Neuronal stem cell (in vitro differentiated cells): ENCODE results near the gene KRTAP1-4.

Source experiments
- DNase-seq: peaks from one replicate; pipeline ENCODE4 v3.0.0-alpha.2; 2013; ENCODE audit warnings: low spot score
- H2AFZ ChIP-seq: one replicate; pipeline ENCODE4 v1.6.1; 2013; ENCODE audit warnings: mild to moderate bottlenecking, low read length, inconsistent platforms
- H2AK5ac ChIP-seq: 2 replicates; pipeline ENCODE4 v1.6.1; 2013; ENCODE audit warnings: low read depth, mild to moderate bottlenecking, inconsistent platforms, low read length, moderate library complexity, mixed read lengths
- H2BK120ac ChIP-seq: 2 replicates; pipeline ENCODE4 v1.6.1; 2013; ENCODE audit warnings: low read depth, mild to moderate bottlenecking, inconsistent platforms, low read length, moderate library complexity, mixed read lengths
- H2BK12ac ChIP-seq: one replicate; pipeline ENCODE4 v1.6.1; 2013; ENCODE audit warnings: low read length, inconsistent platforms
- H2BK15ac ChIP-seq: 2 replicates; pipeline ENCODE4 v1.6.1; 2013; ENCODE audit warnings: mild to moderate bottlenecking, low read length, inconsistent platforms, mixed read lengths
- H2BK5ac ChIP-seq: one replicate; pipeline ENCODE4 v1.6.1; 2013; ENCODE audit warnings: inconsistent platforms, mild to moderate bottlenecking, low read length, moderate library complexity
- H3K14ac ChIP-seq: one replicate; pipeline ENCODE4 v1.6.1; 2013; ENCODE audit warnings: low read length, inconsistent platforms
- H3K18ac ChIP-seq: 2 replicates; pipeline ENCODE4 v1.6.1; 2013; ENCODE audit warnings: low read length, inconsistent platforms
- H3K23ac ChIP-seq: 2 replicates; pipeline ENCODE4 v1.6.1; 2013; ENCODE audit warnings: low read depth, mild to moderate bottlenecking, mixed read lengths, low read length, inconsistent platforms; ENCODE audit not compliant: poor library complexity
- H3K27ac ChIP-seq: replicated peaks from 3 replicates; pipeline ENCODE4 v1.5.1; 2013; ENCODE audit warnings: low read length, inconsistent platforms
- H3K27me3 ChIP-seq, 3 experiments: 2 replicates each; pipeline ENCODE4 v1.6.1; 2013; ENCODE audit warnings: low read length in 3 of 3, mild to moderate bottlenecking in 2 of 3, inconsistent platforms in 1 of 3, low read depth in 1 of 3, mixed read lengths in 1 of 3, moderate library complexity in 1 of 3; ENCODE audit not compliant: control insufficient read depth in 3 of 3, insufficient read depth in 3 of 3
- H3K36me3 ChIP-seq, 2 donors: replicated peaks in 1 of 2; 2 replicates each; pipeline ENCODE4 v1.6.1; 2013; ENCODE audit warnings: low read length in 2 of 2; ENCODE audit not compliant: control insufficient read depth in 2 of 2, insufficient read depth in 2 of 2
- H3K4ac ChIP-seq: 2 replicates; pipeline ENCODE4 v1.6.1; 2013; ENCODE audit warnings: inconsistent platforms, mild to moderate bottlenecking, low read length, moderate library complexity
- H3K4me1 ChIP-seq, 2 donors: 1 replicate in 1 of 2; 2 replicates in 1 of 2; pipeline ENCODE4 v1.6.1; 2013; ENCODE audit warnings: low read length in 2 of 2, low read depth in 1 of 2; ENCODE audit not compliant: control insufficient read depth in 2 of 2, insufficient read depth in 1 of 2
- H3K4me2 ChIP-seq: one replicate; pipeline ENCODE4 v1.6.1; 2013; ENCODE audit warnings: mild to moderate bottlenecking, low read length, inconsistent platforms; ENCODE audit not compliant: insufficient read depth, poor library complexity, severe bottlenecking
- H3K4me3 ChIP-seq, 2 donors: 2 replicates each; pipeline ENCODE4 v1.5.1; 2013; ENCODE audit warnings: low read length in 2 of 2, mild to moderate bottlenecking in 2 of 2, inconsistent platforms in 1 of 2, moderate library complexity in 1 of 2
- H3K79me1 ChIP-seq: one replicate; pipeline ENCODE4 v1.6.1; 2013; ENCODE audit warnings: low read depth, mild to moderate bottlenecking, inconsistent platforms, low read length, moderate library complexity
- H3K9ac ChIP-seq: one replicate; pipeline ENCODE4 v1.6.1; 2013; ENCODE audit warnings: mild to moderate bottlenecking, low read depth, low read length, inconsistent platforms; ENCODE audit not compliant: poor library complexity
- H3K9me3 ChIP-seq, 2 donors: replicated peaks in 1 of 2; 2 replicates each; pipeline versions ENCODE3 to v1.6.1; 2013; ENCODE audit warnings: low read length in 2 of 2, mild to moderate bottlenecking in 2 of 2, inconsistent platforms in 1 of 2, low read depth in 1 of 2, mixed read lengths in 1 of 2, moderate library complexity in 1 of 2; ENCODE audit not compliant: control insufficient read depth in 2 of 2, insufficient read depth in 1 of 2
- H4K8ac ChIP-seq: one replicate; pipeline ENCODE4 v1.6.1; 2013; ENCODE audit warnings: low read depth, mild to moderate bottlenecking, inconsistent platforms, low read length, moderate library complexity
- H4K91ac ChIP-seq: one replicate; pipeline ENCODE4 v1.6.1; 2013; ENCODE audit warnings: low read length, low read depth, mild to moderate bottlenecking, inconsistent platforms; ENCODE audit not compliant: poor library complexity
- WGBS, 2 donors: extraction: QIAGEN DNeasy Blood & Tissue Kit; methylation state at CpG; one replicate each; pipeline ENCODE4 v1.1.7; 2013; ENCODE audit warnings: missing lambda C conversion rate in 2 of 2, mixed read lengths in 1 of 2; ENCODE audit not compliant: insufficient read length in 2 of 2, insufficient replicate concordance in 1 of 2; ENCODE audit errors: extremely low coverage in 2 of 2; 5-methylcytosine and 5-hydroxymethylcytosine counted together

The KRTAP1-4 gene

DNA sequence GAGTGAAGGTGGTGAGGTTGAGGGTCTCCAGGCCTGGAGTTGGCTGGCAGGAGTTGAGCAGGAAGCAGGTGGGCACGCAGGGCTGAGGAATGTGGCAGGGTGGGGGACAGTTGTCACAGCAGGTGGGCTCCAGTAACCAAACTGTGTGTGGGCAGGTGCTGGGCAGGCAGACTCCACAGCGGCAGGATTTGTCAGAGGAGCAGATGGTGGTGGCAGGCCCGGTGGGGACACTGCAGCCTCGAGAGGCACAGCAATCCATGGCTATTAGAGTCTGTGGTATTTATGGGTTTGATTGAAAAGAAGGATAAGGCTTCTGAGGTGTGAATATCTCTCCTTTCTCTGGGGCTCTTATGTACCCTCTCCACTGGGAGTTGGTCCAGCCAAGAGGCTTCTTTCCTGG is 36.2 kb downstream of the KRTAP1-4 start, which contains the start of gene KRTAP3-3:
Gene KRTAP3-3 (minus strand): TSS at position 326 of the 400 bp plus-strand sequence. CDS start 67 bp downstream, at position 259.
- no peak within 1 kb of the TSS for H2BK15ac ChIP-seq
- no CpG with 5 or more reads among the region's 4 CpGs for WGBS, 2 donors
- no peaks in the 10 kb centered on the region for H3K36me3 ChIP-seq
- H2AK5ac ChIP-seq: no peak within 1 kb of the TSS
- H3K79me1 ChIP-seq: no peaks in the 10 kb centered on the region
- peaks cover 0 to 2% of the 10 kb centered on the region in 2 donors for H3K4me1 ChIP-seq
- H3K18ac ChIP-seq: peak within 1 kb of the TSS; percentile 80
- H2BK120ac ChIP-seq: no peak within 1 kb of the TSS
- no peak within 1 kb of the TSS for H4K8ac ChIP-seq
- H3K4me2 ChIP-seq: no peak within 1 kb of the TSS
- DNase-seq: no peak
- no peak within 1 kb of the TSS for H4K91ac ChIP-seq
- no peaks in the 10 kb centered on the region for H3K9me3 ChIP-seq
- H3K23ac ChIP-seq: no peak within 1 kb of the TSS
- no peak within 1 kb of the TSS for H3K4me3 ChIP-seq
- no peak within 1 kb of the TSS for H2BK5ac ChIP-seq
- no peak within 1 kb of the TSS for H3K9ac ChIP-seq
- no peak within 1 kb of the TSS for H3K4ac ChIP-seq
- H3K27ac ChIP-seq: no peak within 1 kb of the TSS
- no peak within 1 kb of the TSS for H3K14ac ChIP-seq
- peaks cover 0 to 3% (median 0%) of the 10 kb centered on the region in 3 experiments for H3K27me3 ChIP-seq
- H2AFZ ChIP-seq: no peak within 1 kb of the TSS
- H2BK12ac ChIP-seq: no peak within 1 kb of the TSS

DNA sequence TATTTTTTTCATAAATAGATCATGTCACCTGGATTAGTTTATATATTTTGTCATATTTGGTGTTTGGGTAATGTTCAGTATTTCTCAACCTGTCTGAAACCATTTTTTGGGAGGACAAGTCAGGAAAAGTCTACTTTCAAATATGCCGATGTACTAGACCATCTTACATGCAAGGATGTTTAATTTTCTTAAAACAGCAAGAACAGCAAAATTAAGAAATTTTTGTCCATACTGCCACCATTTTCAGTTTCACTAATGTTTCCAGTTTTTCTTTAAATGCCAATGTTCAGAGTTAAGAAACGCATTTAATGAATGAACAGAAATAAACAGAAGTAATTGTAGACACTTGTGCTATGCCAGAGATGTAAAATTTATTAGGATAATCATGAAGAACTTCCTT is 36.9 kb downstream of the KRTAP1-4 start:
- H3K18ac ChIP-seq: no peak overlapping the region
- no peak overlapping the region for H3K4me3 ChIP-seq
- H2BK120ac ChIP-seq: no peak overlapping the region
- H3K9me3 ChIP-seq: no peaks in the 10 kb centered on the region
- no peak for DNase-seq
- H4K8ac ChIP-seq: no peak overlapping the region
- H3K4me1 ChIP-seq: peaks cover 0 to 2% of the 10 kb centered on the region in 2 donors
- H4K91ac ChIP-seq: no peak overlapping the region
- peaks cover 0 to 3% (median 0%) of the 10 kb centered on the region in 3 experiments for H3K27me3 ChIP-seq
- no peak overlapping the region for H3K14ac ChIP-seq
- H2BK5ac ChIP-seq: no peak overlapping the region
- H3K27ac ChIP-seq: no peak overlapping the region
- no peak overlapping the region for H3K4me2 ChIP-seq
- no peaks in the 10 kb centered on the region for H3K79me1 ChIP-seq
- H3K23ac ChIP-seq: no peak overlapping the region
- no peak overlapping the region for H3K9ac ChIP-seq
- no peak overlapping the region for H2AFZ ChIP-seq
- no peak overlapping the region for H3K4ac ChIP-seq
- H3K36me3 ChIP-seq: no peaks in the 10 kb centered on the region
- H2BK15ac ChIP-seq: no peak overlapping the region
- H2AK5ac ChIP-seq: no peak overlapping the region
- WGBS, 2 donors: no CpG with 5 or more reads among the region's 2 CpGs
- no peak overlapping the region for H2BK12ac ChIP-seq

DNA sequence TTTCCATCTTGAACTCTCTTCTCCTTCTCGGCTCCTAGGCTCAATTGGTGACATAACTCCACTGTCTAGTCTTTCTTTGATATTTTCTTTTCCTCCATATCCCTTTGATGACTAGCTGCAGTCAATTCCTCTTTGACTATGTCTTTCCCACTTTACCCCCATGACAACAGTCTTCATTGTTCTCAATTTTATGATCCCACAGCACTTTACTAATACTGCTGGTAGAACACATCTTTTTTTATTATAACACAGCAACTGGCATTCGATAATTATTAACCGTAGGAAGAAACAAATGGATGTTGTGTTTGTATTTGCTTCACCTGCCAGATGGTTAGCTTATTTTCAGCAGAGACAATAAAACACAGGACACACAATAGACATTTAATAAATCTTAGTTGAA is 37.3 kb downstream of the KRTAP1-4 start:
- H3K27ac ChIP-seq: no peak overlapping the region
- no peak overlapping the region for H2BK15ac ChIP-seq
- no peak overlapping the region for H3K4ac ChIP-seq
- H3K9ac ChIP-seq: no peak overlapping the region
- no CpG with 5 or more reads among the region's 3 CpGs for WGBS, 2 donors
- H4K91ac ChIP-seq: no peak overlapping the region
- H3K9me3 ChIP-seq: no peaks in the 10 kb centered on the region
- H2BK120ac ChIP-seq: no peak overlapping the region
- no peak overlapping the region for H3K14ac ChIP-seq
- H3K23ac ChIP-seq: no peak overlapping the region
- H3K79me1 ChIP-seq: no peaks in the 10 kb centered on the region
- DNase-seq: no peak
- H3K4me3 ChIP-seq: no peak overlapping the region
- H4K8ac ChIP-seq: no peak overlapping the region
- no peak overlapping the region for H3K4me2 ChIP-seq
- H2BK5ac ChIP-seq: no peak overlapping the region
- H2AFZ ChIP-seq: no peak overlapping the region
- no peaks in the 10 kb centered on the region for H3K36me3 ChIP-seq
- H3K27me3 ChIP-seq: peaks cover 0 to 3% (median 0%) of the 10 kb centered on the region in 3 experiments
- H2AK5ac ChIP-seq: no peak overlapping the region
- peaks cover 0 to 2% of the 10 kb centered on the region in 2 donors for H3K4me1 ChIP-seq
- no peak overlapping the region for H2BK12ac ChIP-seq
- no peak overlapping the region for H3K18ac ChIP-seq

DNA sequence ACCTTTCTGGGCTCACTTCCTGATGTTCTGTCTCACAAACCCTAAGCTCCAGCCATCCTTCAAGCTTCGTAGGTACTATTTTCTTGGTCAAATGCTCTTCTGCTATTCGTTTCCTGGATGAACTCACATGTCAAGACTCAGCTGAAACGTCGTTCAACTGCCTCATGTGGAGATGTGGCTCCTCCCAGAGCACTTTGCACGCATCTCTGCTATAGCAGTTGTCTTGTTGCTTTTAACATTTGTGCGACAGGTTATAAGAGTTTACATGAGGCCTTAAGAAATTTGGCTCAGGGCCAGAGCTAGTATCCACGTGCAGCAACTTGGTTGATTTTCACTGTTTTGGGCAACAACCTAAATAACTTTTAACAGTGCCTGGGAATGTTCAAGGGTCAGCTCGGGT is 43.1 kb downstream of the KRTAP1-4 start:
- DNase-seq: no peak
- no peaks in the 10 kb centered on the region for H3K36me3 ChIP-seq
- no peak overlapping the region for H2BK15ac ChIP-seq
- H3K14ac ChIP-seq: no peak overlapping the region
- H3K9ac ChIP-seq: no peak overlapping the region
- no peak overlapping the region for H3K4me2 ChIP-seq
- no peak overlapping the region for H3K18ac ChIP-seq
- H3K4ac ChIP-seq: no peak overlapping the region
- no peak overlapping the region for H2BK5ac ChIP-seq
- H3K4me1 ChIP-seq: peaks cover 0 to 2% of the 10 kb centered on the region in 2 donors
- no peaks in the 10 kb centered on the region for H3K27me3 ChIP-seq
- peaks cover 0 to 1% of the 10 kb centered on the region in 2 donors for H3K9me3 ChIP-seq
- H3K79me1 ChIP-seq: no peaks in the 10 kb centered on the region
- H3K27ac ChIP-seq: no peak overlapping the region
- no peak overlapping the region for H4K91ac ChIP-seq
- no peak overlapping the region for H2AFZ ChIP-seq
- H2BK120ac ChIP-seq: no peak overlapping the region
- no peak overlapping the region for H4K8ac ChIP-seq
- H3K23ac ChIP-seq: no peak overlapping the region
- no peak overlapping the region for H3K4me3 ChIP-seq
- H2AK5ac ChIP-seq: no peak overlapping the region
- no CpG with 5 or more reads among the region's 8 CpGs for WGBS, 2 donors
- H2BK12ac ChIP-seq: no peak overlapping the region
